IMR-90 (cell line): ENCODE results near the gene TOMM22. TPM values are rescaled to one million over a fixed set of nuclear protein-coding genes. Genes with fewer than 3 reads are reported as not detected.

Experiments used
- ATAC-seq: fragments of 200-7000 bp; cut with Tn5 transposase; 2 replicates; pipeline ENCODE4 v1.9.1; 2020; ENCODE audit warnings: low read depth, mild to moderate bottlenecking, moderate library complexity
- BruUV-seq: library from RNA; stranded (reverse); fragments of 400-500 nt; replicated peaks from 2 replicates; lab custom pipeline; 2021; lab: Mats Ljungman, UMichigan
- CTCF ChIA-PET: fragments of 300-600 bp; formaldehyde crosslinking; extraction: SDS; loops from one replicate; lab custom pipeline; 2021; ENCODE audit warnings: antibody characterized with exemption; lab: Yijun Ruan, JAX
- POLR2A ChIA-PET: fragments of 300-600 bp; sonication (Branson Sonifier 250); formaldehyde crosslinking; loops from one replicate; lab custom pipeline; 2022; ENCODE audit warnings: antibody characterized with exemption; ENCODE audit not compliant: unreplicated experiment; lab: Charles Lee
- DNase-seq: peaks from one replicate; pipeline ENCODE4 v3.0.0; 2013
- H2AFZ ChIP-seq: replicated peaks from 2 replicates; pipeline ENCODE3; 2013; ENCODE audit warnings: low read length, mild to moderate bottlenecking; ENCODE audit not compliant: poor library complexity
- H2AK5ac ChIP-seq: 2 replicates; pipeline ENCODE4 v1.6.1; 2013; ENCODE audit warnings: low read depth, low read length, inconsistent platforms
- H2AK9ac ChIP-seq: replicated peaks from 2 replicates; pipeline ENCODE3; 2013; ENCODE audit warnings: mild to moderate bottlenecking, low read depth, low read length, moderate library complexity; ENCODE audit not compliant: poor library complexity
- H2BK120ac ChIP-seq: 2 replicates; pipeline ENCODE4 v1.6.1; 2013; ENCODE audit warnings: low read depth, low read length, inconsistent platforms
- H2BK15ac ChIP-seq: 3 replicates; pipeline ENCODE4 v1.6.1; 2013; ENCODE audit warnings: low read depth, low read length, inconsistent platforms
- H2BK20ac ChIP-seq: 2 replicates; pipeline ENCODE4 v1.6.1; 2013; ENCODE audit warnings: low read depth, mild to moderate bottlenecking, inconsistent platforms, low read length, moderate library complexity
- H2BK5ac ChIP-seq: 2 replicates; pipeline ENCODE4 v1.6.1; 2013; ENCODE audit warnings: mild to moderate bottlenecking, low read depth, low read length, inconsistent platforms; ENCODE audit not compliant: poor library complexity, severe bottlenecking
- H3K14ac ChIP-seq: replicated peaks from 2 replicates; pipeline ENCODE4 v1.6.1; 2013; ENCODE audit warnings: low read depth, low read length, inconsistent platforms
- H3K18ac ChIP-seq: 2 replicates; pipeline ENCODE4 v1.6.1; 2013; ENCODE audit warnings: low read depth, low read length, control low read depth
- H3K23ac ChIP-seq: 2 replicates; pipeline ENCODE4 v1.6.1; 2013; ENCODE audit warnings: low read depth, low read length, inconsistent platforms
- H3K27ac ChIP-seq: 2 replicates; pipeline ENCODE4 v1.5.1; 2013; ENCODE audit warnings: mild to moderate bottlenecking, control low read depth, low read length; ENCODE audit not compliant: insufficient read depth
- H3K27me3 ChIP-seq: 2 replicates; pipeline ENCODE4 v1.6.1; 2013; ENCODE audit warnings: low read length; ENCODE audit not compliant: control insufficient read depth, insufficient read depth
- H3K36me3 ChIP-seq: 2 replicates; pipeline ENCODE4 v1.6.1; 2013; ENCODE audit warnings: low read length, mixed read lengths; ENCODE audit not compliant: control insufficient read depth, insufficient read depth
- H3K4ac ChIP-seq: 2 replicates; pipeline ENCODE4 v1.6.1; 2013; ENCODE audit warnings: low read depth, low read length, inconsistent platforms
- H3K4me1 ChIP-seq: 2 replicates; pipeline ENCODE4 v1.6.1; 2013; ENCODE audit warnings: low read length, mixed read lengths; ENCODE audit not compliant: control insufficient read depth, insufficient read depth
- H3K4me2 ChIP-seq: 2 replicates; pipeline ENCODE4 v1.6.1; 2013; ENCODE audit warnings: low read depth, mild to moderate bottlenecking, control low read depth, low read length, moderate library complexity
- H3K4me3 ChIP-seq: 2 replicates; pipeline ENCODE4 v1.5.1; 2013; ENCODE audit warnings: low read depth, mild to moderate bottlenecking, control low read depth, low read length, moderate library complexity; ENCODE audit not compliant: insufficient read depth
- H3K56ac ChIP-seq: 2 replicates; pipeline ENCODE4 v1.6.1; 2013; ENCODE audit warnings: low read length, inconsistent platforms; ENCODE audit not compliant: insufficient read depth; ENCODE audit errors: extremely low read depth
- H3K79me1 ChIP-seq, 2 experiments: 2 replicates each; pipeline ENCODE4 v1.6.1; 2013; ENCODE audit warnings: low read length in 2 of 2, inconsistent platforms in 1 of 2, low read depth in 1 of 2
- H3K9ac ChIP-seq: 2 replicates; pipeline ENCODE4 v1.6.1; 2013; ENCODE audit warnings: low read depth, low read length, control low read depth
- H3K9me1 ChIP-seq: 2 replicates; pipeline ENCODE4 v1.6.1; 2013; ENCODE audit warnings: low read length, inconsistent platforms; ENCODE audit not compliant: insufficient read depth
- H3K9me3 ChIP-seq: 2 replicates; pipeline ENCODE4 v1.6.1; 2013; ENCODE audit warnings: low read length; ENCODE audit not compliant: control insufficient read depth, insufficient read depth
- H4K20me1 ChIP-seq: 2 replicates; pipeline ENCODE4 v1.6.1; 2013; ENCODE audit warnings: low read length, inconsistent platforms; ENCODE audit not compliant: insufficient read depth
- H4K5ac ChIP-seq: 2 replicates; pipeline ENCODE4 v1.6.1; 2013; ENCODE audit warnings: mild to moderate bottlenecking, low read depth, low read length, control low read depth
- H4K8ac ChIP-seq, 2 experiments: 2 replicates each; pipeline ENCODE4 v1.6.1; 2013; ENCODE audit warnings: low read depth in 2 of 2, low read length in 2 of 2, control low read depth in 1 of 2, inconsistent platforms in 1 of 2
- H4K91ac ChIP-seq: 2 replicates; pipeline ENCODE4 v1.6.1; 2013; ENCODE audit warnings: low read depth, low read length, inconsistent platforms; ENCODE audit not compliant: insufficient read depth
- BHLHE40 ChIP-seq: fragments of 150-350 bp; IDR thresholded peaks from 2 replicates; pipeline ENCODE4 v1.6.1; 2016; ENCODE audit warnings: mild to moderate bottlenecking, low read depth, low read length
- CHD1 ChIP-seq: IDR thresholded peaks from 2 replicates; pipeline ENCODE4 v1.6.1; 2012; ENCODE audit warnings: low read depth, low read length, improper control_type of control experiment
- FOS ChIP-seq: fragments of 150-350 bp; IDR thresholded peaks from 2 replicates; pipeline ENCODE4 v1.6.1; 2016; ENCODE audit warnings: low read depth, low read length
- MAZ ChIP-seq: IDR thresholded peaks from 2 replicates; pipeline ENCODE4 v1.6.1; 2012; ENCODE audit warnings: low read depth, mild to moderate bottlenecking, low read length, improper control_type of control experiment, moderate library complexity, borderline replicate concordance
- MXI1 ChIP-seq: IDR thresholded peaks from 2 replicates; pipeline ENCODE4 v1.6.1; 2012; ENCODE audit warnings: low read depth, mild to moderate bottlenecking, low read length, moderate library complexity, borderline replicate concordance
- POLR2A ChIP-seq: IDR thresholded peaks from 2 replicates; pipeline ENCODE4 v1.6.1; 2012; ENCODE audit warnings: mild to moderate bottlenecking, low read depth, low read length
- RCOR1 ChIP-seq: IDR thresholded peaks from 2 replicates; pipeline ENCODE4 v1.6.1; 2012; ENCODE audit warnings: mild to moderate bottlenecking, low read length, improper control_type of control experiment; ENCODE audit not compliant: insufficient replicate concordance
- RFX5 ChIP-seq: IDR thresholded peaks from 2 replicates; pipeline ENCODE4 v1.8.0; 2012; ENCODE audit warnings: low read depth, mild to moderate bottlenecking, low read length, moderate library complexity
- SMC3 ChIP-seq: fragments of 150-350 bp; IDR thresholded peaks from 2 replicates; pipeline ENCODE4 v1.6.1; 2016; ENCODE audit warnings: low read depth, mild to moderate bottlenecking, antibody characterized with exemption, low read length, moderate library complexity
- WGBS, 2 experiments: methylation state at CpG; one replicate each; pipeline versions ENCODE4 v1.1.5 to v1.1.7; 2013; ENCODE audit warnings: missing lambda C conversion rate in 2 of 2; ENCODE audit not compliant: insufficient read length in 1 of 2; ENCODE audit errors: extremely low coverage in 2 of 2; 5-methylcytosine and 5-hydroxymethylcytosine counted together
- dilution Hi-C: fragments of 300-500 bp; cut with HindIII; formaldehyde crosslinking; loops from one replicate; pipeline ENCODE4 v1.14.3; 2018; ENCODE audit warnings: low sequenced_read_pairs; ENCODE audit not compliant: unreplicated experiment
- in situ Hi-C: fragments of 300-500 bp; cut with MboI; formaldehyde crosslinking; loops from 3 replicates; pipeline ENCODE4 v1.14.3; 2019; ENCODE audit warnings: low sequenced_read_pairs, inconsistent platforms, mixed read lengths
- intact Hi-C: fragments of 100-400 bp; cut with micrococcal nuclease; formaldehyde crosslinking; loops from 2 replicates; pipeline ENCODE4 v1.10.0; 2022
- polyA plus RNA-seq, 3 experiments: library from polyadenylated mRNA; depleted of rRNA; stranded (reverse); fragments of >200 nt; gene quantifications; 2 replicates each; pipeline ENCODE4 v1.2.3, GENCODE V29; 2012; ENCODE audit warnings: low replicate concordance in 1 of 3
- total RNA-seq: library from RNA; depleted of rRNA; stranded (reverse); fragments of >200 nt; gene quantifications from 2 replicates; pipeline ENCODE4 v1.2.3, GENCODE V29; 2012
- TF ChIP-seq, protein P1 (sequence below): fragments of 150-350 bp; IDR thresholded peaks from 2 replicates; pipeline ENCODE4 v1.6.1; 2016; ENCODE audit warnings: low read depth, mild to moderate bottlenecking, low read length, moderate library complexity, borderline replicate concordance
- TF ChIP-seq, protein P2 (sequence below): conservative IDR thresholded peaks from 2 replicates; pipeline ENCODE4 v1.5.1; 2012; ENCODE audit warnings: mild to moderate bottlenecking, low read depth, low read length, improper control_type of control experiment

TOMM22 gene
- total and polyA plus RNA-seq, 2 of the 4 experiments (the other 2 are of a cell fraction), result 38.7 to 78.0 TPM

DNA sequence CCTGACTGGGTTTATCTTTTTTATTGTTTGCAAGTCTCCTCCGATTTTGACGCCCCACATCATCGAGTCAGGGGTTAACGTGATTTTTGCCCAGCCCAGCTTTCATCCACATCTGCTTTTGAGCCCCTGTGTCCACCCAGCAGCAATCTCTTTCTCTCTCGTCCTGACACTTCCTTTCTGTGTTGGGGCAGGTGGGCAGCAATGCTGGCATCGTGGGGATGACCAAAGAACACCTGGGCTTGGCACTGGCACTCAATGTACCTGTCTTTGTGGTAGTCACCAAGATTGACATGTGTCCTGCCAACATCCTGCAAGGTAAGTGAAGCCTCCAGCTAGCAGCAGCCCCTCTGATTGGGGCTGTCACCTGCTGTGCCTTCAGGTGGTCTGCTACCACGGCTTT, 39.8 kb downstream of the TOMM22 start:
- no peak overlapping the region for H3K23ac ChIP-seq
- no peak overlapping the region for H2BK5ac ChIP-seq
- 100% methylated on average over 1 of the region's 7 CpGs; no CpG with 5 or more reads in 1 of the 2 experiments for WGBS, 2 experiments
- no peak overlapping the region for H2BK20ac ChIP-seq
- no peaks in the 10 kb centered on the region for H3K27me3 ChIP-seq
- H3K56ac ChIP-seq, result no peak overlapping the region
- no peak overlapping the region for H3K9ac ChIP-seq
- no peak overlapping the region for H4K5ac ChIP-seq
- no peak overlapping the region for H3K4me2 ChIP-seq
- no peak overlapping the region for H3K27ac ChIP-seq
- DNase-seq (no peak), ATAC-seq (no peak)
- peaks cover 50% of the 10 kb centered on the region for H3K36me3 ChIP-seq
- intact Hi-C loops, result no loop called here
- dilution Hi-C loops, result no loop called here
- peaks cover 2% of the 10 kb centered on the region for H3K4me1 ChIP-seq
- no peak overlapping the region for H3K18ac ChIP-seq
- no peak overlapping the region for H2BK15ac ChIP-seq
- H2BK120ac ChIP-seq, result no peak overlapping the region
- H2AK5ac ChIP-seq, result no peak overlapping the region
- H4K91ac ChIP-seq, result no peak overlapping the region
- H3K9me3 ChIP-seq, result no peaks in the 10 kb centered on the region
- H3K14ac ChIP-seq, result no peak overlapping the region
- in situ Hi-C loops, result no loop called here
- no peak overlapping the region for H3K4ac ChIP-seq
- TF ChIP-seq RCOR1 (no peak), POLR2A (no peak), MAZ (no peak), FOS (no peak), CHD1 (no peak), BHLHE40 (no peak), MXI1 (no peak), SMC3 (no peak), RFX5 (no peak)
- TF ChIP-seq, protein P1, sequence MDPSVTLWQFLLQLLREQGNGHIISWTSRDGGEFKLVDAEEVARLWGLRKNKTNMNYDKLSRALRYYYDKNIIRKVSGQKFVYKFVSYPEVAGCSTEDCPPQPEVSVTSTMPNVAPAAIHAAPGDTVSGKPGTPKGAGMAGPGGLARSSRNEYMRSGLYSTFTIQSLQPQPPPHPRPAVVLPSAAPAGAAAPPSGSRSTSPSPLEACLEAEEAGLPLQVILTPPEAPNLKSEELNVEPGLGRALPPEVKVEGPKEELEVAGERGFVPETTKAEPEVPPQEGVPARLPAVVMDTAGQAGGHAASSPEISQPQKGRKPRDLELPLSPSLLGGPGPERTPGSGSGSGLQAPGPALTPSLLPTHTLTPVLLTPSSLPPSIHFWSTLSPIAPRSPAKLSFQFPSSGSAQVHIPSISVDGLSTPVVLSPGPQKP, result no peak
- TF ChIP-seq, protein P2, sequence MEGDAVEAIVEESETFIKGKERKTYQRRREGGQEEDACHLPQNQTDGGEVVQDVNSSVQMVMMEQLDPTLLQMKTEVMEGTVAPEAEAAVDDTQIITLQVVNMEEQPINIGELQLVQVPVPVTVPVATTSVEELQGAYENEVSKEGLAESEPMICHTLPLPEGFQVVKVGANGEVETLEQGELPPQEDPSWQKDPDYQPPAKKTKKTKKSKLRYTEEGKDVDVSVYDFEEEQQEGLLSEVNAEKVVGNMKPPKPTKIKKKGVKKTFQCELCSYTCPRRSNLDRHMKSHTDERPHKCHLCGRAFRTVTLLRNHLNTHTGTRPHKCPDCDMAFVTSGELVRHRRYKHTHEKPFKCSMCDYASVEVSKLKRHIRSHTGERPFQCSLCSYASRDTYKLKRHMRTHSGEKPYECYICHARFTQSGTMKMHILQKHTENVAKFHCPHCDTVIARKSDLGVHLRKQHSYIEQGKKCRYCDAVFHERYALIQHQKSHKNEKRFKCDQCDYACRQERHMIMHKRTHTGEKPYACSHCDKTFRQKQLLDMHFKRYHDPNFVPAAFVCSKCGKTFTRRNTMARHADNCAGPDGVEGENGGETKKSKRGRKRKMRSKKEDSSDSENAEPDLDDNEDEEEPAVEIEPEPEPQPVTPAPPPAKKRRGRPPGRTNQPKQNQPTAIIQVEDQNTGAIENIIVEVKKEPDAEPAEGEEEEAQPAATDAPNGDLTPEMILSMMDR, result no peak
- BruUV-seq, result no TSS peak
- no peak overlapping the region for H3K4me3 ChIP-seq
- no peak overlapping the region for H2AFZ ChIP-seq
- no peak overlapping the region for H4K8ac ChIP-seq
- no peak overlapping the region for H2AK9ac ChIP-seq
- peaks cover 13% of the 10 kb centered on the region; the same call in 1 of the 2 replicates for H3K9me1 ChIP-seq
- peaks cover 26 to 70% of the 10 kb centered on the region in 2 experiments for H3K79me1 ChIP-seq
- ChIA-PET CTCF (no interaction called here), POLR2A (no interaction called here)
- peaks cover 18% of the 10 kb centered on the region for H4K20me1 ChIP-seq
